NCI-H446 (cell line): ENCODE measurements around the gene OTULINL.
"Not testable (repeated sequence)": the region's sequence is repeated elsewhere in the genome, so short reads cannot be mapped to it uniquely, and the experiment has no call there.

Experiments
- DNase-seq, 2 experiments: peaks; one replicate each; lab custom pipeline; 2025; lab: John Stamatoyannopoulos, UW

Gene OTULINL

DNA sequence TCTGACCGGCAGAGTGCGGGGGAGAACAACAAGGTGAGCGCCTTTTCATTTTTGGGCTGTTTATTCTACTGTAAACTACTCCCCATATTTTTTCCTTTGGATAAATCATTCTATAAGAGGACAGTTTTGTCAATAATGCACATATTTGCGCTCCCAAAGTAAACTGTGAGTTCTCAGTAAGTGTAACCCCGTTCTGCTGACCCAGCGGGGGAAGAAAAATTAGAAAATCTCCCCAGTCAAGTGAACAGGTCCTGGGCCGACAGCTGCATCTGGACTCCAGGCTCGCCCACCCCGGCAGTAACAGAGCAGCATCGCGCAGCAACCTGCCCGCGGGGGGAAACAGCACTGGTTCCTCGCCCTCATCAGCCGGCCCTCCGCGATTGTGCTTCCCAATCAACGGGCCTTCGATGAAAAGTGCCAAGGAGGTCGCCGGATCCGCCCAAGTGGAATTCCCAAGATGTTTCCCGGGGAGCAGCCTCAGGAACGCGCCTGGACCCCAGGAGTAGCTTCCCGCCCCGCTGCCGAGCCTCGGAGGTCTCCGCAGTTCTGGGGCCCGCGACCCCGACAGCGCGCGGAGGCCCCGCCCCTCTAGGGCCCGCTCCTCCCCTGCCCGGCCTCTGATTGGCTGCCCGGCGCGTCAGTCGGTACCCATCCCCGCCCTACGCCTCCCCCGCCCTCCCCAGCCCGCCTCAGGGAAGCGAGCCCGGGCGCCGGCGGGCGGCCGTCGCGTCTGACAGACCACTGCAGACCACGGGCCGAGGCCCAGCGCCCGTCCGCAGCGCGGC lies at the start of gene OTULINL:
Gene OTULINL (plus strand): TSS at position 687 of the 785 bp plus-strand sequence. CDS start 103 bp downstream, outside the sequence.
- DNase-seq: peak; percentile 86 to 95

- DNase-seq: no peak
These were observed 49.4 kb upstream of the OTULINL start for GRCh38 chr5:14532180-14532579.

DNA sequence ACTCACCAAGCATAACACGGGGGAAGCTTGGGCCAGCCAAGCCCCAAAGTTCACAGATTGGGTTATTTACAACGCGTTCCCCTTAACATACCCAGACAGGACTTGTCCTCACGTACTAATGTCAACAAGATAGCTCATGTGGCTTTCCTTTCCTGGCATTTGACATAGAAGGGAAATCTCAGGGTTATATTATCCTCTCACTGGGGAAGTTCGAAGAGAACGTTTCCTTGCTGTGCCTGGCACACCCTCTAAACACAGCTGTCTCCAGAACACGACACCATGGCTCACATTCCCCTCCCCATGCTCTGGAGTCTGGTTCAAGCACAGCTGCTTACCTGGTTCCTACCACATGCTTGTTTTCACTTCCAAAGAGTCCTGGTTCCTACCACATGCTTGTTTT lies 46.8 kb upstream of the OTULINL start:
- DNase-seq: no peak

DNA sequence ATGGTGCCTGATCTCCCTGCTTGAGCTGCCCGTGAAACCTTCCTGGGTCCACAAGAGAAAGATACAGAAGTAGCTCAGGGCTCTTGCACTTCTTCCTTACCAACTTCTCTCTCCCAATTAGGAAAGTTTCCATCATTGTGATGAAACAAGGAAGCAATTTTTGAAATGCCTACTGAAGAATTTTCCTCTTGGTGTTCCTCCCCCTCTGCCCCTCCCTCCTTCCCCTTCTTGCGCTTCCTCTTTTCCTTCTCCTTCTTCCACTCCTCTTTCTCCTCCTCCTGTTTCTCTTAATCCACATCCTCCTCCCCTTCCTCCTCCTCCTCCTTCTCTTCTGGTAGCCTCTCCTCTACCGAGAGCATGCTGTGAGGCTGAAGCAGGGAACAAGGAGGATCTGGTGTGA lies 36.3 kb upstream of the OTULINL start:
- DNase-seq: no peak

DNA sequence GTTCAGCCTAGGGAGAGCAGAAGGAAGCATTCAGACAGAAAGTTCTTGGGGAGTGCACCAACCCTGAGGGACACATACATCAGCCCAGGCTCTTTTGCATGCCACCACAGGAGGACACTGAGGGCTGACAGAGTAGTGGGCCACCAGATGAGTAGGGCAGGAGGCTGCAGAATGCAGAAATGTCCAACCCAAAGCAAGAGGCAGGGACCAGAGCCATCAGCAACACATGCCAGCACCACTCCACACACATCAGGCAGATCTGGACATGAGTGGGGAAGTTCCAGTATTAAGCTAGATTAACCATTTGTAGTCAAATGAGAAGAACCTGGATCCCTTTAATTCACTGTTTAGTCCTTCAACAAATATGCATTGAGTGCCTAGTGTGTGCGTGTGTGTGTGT lies 35.7 kb upstream of the OTULINL start:
- no peak for DNase-seq

- DNase-seq: no peak
These were observed 33.9 kb upstream of the OTULINL start for GRCh38 chr5:14547666-14548065.

DNA sequence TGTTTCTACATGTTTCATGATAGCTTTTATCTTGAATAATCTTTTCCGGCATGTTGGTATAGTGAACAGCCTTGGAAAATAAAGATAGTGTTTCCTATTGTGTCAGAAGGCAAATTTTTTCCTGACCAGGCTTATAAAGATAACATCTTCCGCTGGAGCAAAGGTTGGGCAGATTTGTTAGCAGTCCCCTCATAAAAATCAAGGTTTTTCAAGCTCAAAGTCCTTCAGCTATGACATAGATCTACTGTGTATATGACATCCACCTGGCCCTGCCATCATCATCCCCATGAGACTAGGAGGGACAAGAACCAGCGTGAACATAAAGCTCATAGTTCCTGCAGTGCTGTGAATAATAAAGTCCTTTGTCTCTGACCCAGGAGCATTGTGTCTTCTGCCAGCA lies 30.4 kb upstream of the OTULINL start:
- DNase-seq: no peak

DNA sequence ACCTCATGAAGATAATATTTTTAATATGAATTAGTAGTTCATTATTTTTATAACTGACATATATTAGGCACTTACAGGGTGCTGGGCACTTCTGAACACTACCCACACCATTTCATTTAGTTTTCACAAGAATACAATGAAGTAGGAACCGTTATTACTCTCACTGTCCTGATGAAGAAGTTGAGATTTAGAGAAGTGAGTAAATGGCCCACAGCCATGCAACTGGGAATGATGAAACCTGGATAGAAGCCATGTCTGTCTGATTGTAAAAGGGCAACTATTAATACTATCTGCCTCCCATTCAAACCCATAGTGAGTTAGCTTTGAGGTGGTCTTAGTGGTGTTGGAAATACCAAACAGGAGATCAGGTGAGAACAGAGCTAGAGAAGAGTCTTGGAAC lies 29.6 kb upstream of the OTULINL start:
- no peak for DNase-seq

DNA sequence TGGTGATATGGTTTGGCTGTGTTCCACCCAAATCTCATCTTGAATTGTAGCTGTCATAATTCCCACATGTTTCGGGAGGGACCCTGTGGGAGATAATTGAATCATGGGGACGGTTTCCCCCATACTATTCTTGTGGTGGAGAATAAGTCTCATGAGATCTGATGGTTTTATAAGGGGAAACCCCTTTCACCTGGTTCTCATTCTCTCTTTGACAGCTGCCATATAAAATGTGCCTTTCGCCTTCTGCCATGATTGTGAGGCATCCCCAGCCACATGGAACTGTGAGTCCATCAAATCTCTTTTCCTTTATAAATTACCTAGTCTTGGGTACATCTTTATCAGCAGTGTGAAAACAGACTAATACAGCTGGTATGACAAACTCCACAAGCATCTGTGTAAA lies 27.3 kb upstream of the OTULINL start:
- not testable (repeated sequence) for DNase-seq

DNA sequence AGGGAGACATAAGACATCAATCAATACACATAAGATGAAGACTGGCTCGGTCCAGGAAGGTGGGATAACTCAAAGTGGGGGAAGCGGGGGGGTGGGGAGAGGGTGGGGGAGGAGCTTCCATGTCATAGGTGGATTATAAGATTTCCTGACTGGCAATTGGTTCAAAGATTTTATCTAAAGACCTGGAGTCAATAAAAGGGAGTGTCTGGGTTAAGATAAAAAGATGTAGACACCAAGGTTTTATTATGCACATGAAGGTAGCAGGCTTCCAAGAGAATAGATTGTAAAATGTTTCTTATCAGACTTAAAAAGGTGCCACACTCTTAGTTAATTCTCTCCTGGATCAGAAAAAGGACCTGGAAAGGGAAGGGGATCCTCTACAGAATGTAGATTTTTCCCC lies 25.6 kb upstream of the OTULINL start:
- DNase-seq: no peak

GRCh38 chr5:14557203-14557770 lies 24.3 kb upstream of the OTULINL start:
- DNase-seq: no peak

GRCh38 chr5:14557791-14558415 lies 23.7 kb upstream of the OTULINL start:
- peak in 1 of 2 experiments; percentile 30 for DNase-seq

DNA sequence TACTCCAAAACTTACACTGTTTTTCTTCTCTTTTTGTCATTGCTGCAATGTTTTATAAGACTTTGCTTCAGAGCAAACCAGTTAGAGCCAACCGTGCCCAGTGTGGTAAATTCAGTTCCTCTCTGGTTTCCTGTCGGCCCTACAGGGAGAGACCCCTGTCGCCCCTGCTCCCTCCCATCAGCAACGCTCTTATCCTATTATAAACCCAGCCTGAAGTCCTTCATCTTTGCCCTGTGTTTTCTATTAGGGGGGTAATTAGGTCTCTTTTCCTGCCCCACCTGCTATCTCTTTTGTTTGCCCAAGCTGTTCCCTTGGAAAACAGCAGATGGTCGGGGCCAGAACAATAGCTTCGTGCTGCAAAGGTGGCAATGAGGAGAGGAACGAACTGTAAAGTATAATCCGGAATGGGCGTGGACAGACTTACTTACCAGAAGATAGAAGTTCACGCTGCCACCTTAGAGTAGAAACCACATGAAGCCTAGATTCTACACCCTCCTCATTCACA lies 21.4 kb upstream of the OTULINL start:
- no peak for DNase-seq

- DNase-seq: no peak
These were observed 19.9 kb upstream of the OTULINL start for GRCh38 chr5:14561741-14562140.

- no peak for DNase-seq
These were observed 13.3 kb upstream of the OTULINL start for GRCh38 chr5:14568333-14568732.

DNA sequence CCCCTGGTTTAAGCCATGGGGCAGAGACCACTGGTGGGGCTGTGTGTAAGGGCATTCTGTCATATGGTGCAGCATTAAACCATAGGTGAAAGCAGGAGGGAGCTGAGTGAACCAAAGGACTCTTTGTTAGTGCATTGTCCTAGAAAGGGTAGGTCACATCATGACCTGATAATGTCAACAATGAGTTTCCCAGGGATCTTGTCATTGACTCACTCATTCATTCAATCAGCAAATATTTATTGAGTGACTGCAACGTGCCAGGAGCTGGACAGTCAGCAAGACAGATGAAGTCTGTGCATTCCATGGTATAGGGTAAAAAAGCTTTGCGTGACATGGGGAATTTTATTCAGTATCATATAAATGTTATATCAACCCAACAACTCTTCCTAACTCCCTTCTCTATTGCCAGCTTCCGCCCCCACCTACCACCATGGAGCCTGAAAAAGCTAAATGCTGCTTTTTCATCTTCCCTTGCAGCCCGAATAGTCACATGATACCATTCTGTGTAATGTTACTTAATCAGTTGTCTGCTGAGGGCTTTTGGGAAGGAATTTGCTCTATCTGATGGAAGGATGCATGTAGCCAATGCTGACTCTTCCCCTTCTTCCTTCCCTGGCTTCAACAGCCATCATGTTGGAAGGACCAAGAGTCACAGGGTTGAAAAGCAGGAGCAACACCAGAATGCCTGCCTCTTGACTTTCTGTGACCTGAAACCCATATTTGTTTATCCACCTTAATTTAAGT lies 11.5 kb upstream of the OTULINL start:
- DNase-seq: no peak

GRCh38 chr5:14571901-14572300 lies 9.7 kb upstream of the OTULINL start:
- no peak for DNase-seq

DNA sequence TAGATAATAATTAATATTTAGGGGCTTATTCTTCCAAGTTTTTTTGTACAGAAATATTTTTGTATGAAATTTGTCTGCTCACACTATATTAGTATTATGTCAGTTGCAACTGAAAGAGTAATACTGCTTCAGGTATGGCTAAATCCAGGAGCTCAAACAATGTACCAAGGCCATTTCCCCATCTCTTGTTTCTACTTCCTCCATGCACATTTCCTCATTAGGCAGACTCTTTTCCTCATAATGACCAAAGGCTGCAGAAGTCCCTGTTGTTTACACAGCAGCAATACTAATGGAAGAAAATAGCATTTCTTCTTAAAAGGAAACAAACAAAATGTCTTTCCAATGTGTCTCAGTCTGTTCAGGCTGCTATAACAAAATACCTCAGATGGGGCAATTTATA lies 9.2 kb upstream of the OTULINL start:
- no peak for DNase-seq

DNA sequence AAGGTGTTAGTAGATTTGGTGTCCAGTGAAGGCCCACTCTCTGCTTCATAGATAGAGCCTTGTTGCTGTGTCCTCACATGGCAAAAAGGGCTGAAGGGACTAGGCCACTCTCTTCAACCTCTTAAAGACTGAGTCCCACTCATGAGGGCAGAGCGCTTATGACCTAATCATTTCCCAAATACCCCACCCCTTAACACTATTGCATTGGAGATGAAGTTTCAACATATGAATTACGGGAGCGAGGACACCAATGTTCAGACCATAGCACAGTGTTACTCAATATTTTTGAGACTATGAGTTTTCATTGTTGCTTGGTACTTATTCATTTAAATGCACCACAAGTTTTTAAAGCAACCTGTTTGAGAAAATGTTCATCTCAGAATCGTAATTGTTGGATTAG lies 8.8 kb upstream of the OTULINL start:
- DNase-seq: no peak

GRCh38 chr5:14574096-14574495 lies 7.5 kb upstream of the OTULINL start:
- DNase-seq: no peak

GRCh38 chr5:14574891-14575508 lies 6.6 kb upstream of the OTULINL start:
- peak; percentile 84 to 91 for DNase-seq

- DNase-seq: no peak
These were observed 5.4 kb upstream of the OTULINL start for GRCh38 chr5:14576206-14576605.
